HepG2 (cell line): Measurements from ENCODE around the gene TNPO3. TPM values are rescaled to one million over a fixed set of nuclear protein-coding genes. Genes with fewer than 3 reads are reported as not detected.
A peak's percentile ranks its signal among the peaks of the same experiment; 100 is the strongest.

Experiments
- FOXK2 ChIP-seq: fragments of 450-650 bp; IDR thresholded peaks from 2 replicates; pipeline ENCODE4 v1.6.1; 2016
- HDAC1 ChIP-seq: sonication (generic); formaldehyde crosslinking; IDR thresholded peaks from 2 replicates; pipeline ENCODE4 v1.5.1; 2020; ENCODE audit warnings: mild to moderate bottlenecking, missing genetic modification reagents
- HES4 ChIP-seq: sonication (generic); formaldehyde crosslinking; IDR thresholded peaks from 2 replicates; pipeline ENCODE4 v1.9.0; 2021; ENCODE audit warnings: mild to moderate bottlenecking, missing genetic modification reagents, borderline replicate concordance
- KMT2B ChIP-seq: IDR thresholded peaks from 2 replicates; pipeline ENCODE4 v1.6.1; 2016; ENCODE audit warnings: missing genetic modification reagents, missing compliant biosample characterization
- MTA1 ChIP-seq: sonication (generic); formaldehyde crosslinking; IDR thresholded peaks from 2 replicates; pipeline ENCODE4 v1.4.0; 2020; ENCODE audit warnings: missing genetic modification reagents, mild to moderate bottlenecking, borderline replicate concordance
- NFE2L1 ChIP-seq: sonication (generic); formaldehyde crosslinking; IDR thresholded peaks from 2 replicates; pipeline ENCODE4 v1.4.0; 2020; ENCODE audit warnings: missing genetic modification reagents, mild to moderate bottlenecking, borderline replicate concordance
- PATZ1 ChIP-seq: sonication (generic); formaldehyde crosslinking; IDR thresholded peaks from 2 replicates; pipeline ENCODE4 v1.4.0; 2020; ENCODE audit warnings: missing genetic modification reagents
- PHF8 ChIP-seq: sonication (generic); formaldehyde crosslinking; IDR thresholded peaks from 2 replicates; pipeline ENCODE4 v1.5.0; 2020; ENCODE audit warnings: missing genetic modification reagents
- RXRB ChIP-seq: IDR thresholded peaks from 2 replicates; pipeline ENCODE4 v1.6.1; 2016; ENCODE audit warnings: borderline replicate concordance, missing genetic modification reagents, missing compliant biosample characterization
- SATB2 ChIP-seq: sonication (generic); formaldehyde crosslinking; IDR thresholded peaks from 2 replicates; pipeline ENCODE4 v1.5.0; 2020; ENCODE audit warnings: missing genetic modification reagents
- TOPORS ChIP-seq: sonication (generic); formaldehyde crosslinking; IDR thresholded peaks from 2 replicates; pipeline ENCODE4 v1.8.0; 2023; ENCODE audit warnings: mild to moderate bottlenecking, missing genetic modification reagents
- ZNF224 ChIP-seq: sonication (generic); formaldehyde crosslinking; IDR thresholded peaks from 2 replicates; pipeline ENCODE4 v1.5.0; 2020; ENCODE audit warnings: mild to moderate bottlenecking, missing genetic modification reagents
- ZNF256 ChIP-seq: sonication (generic); formaldehyde crosslinking; conservative IDR thresholded peaks from 2 replicates; pipeline ENCODE4 v1.4.0; 2020; ENCODE audit warnings: missing genetic modification reagents
- ZNF607 ChIP-seq: sonication (generic); formaldehyde crosslinking; IDR thresholded peaks from 2 replicates; pipeline ENCODE4 v1.5.1; 2020; ENCODE audit warnings: missing genetic modification reagents, mild to moderate bottlenecking, borderline replicate concordance
- ZNF737 ChIP-seq: sonication (generic); formaldehyde crosslinking; IDR thresholded peaks from 2 replicates; pipeline ENCODE4 v1.5.0; 2020; ENCODE audit warnings: missing genetic modification reagents, mild to moderate bottlenecking, borderline replicate concordance
- ZNF792 ChIP-seq: IDR thresholded peaks from 2 replicates; pipeline ENCODE4 v1.6.1; 2016
- polyA plus RNA-seq, 8 experiments: library from polyadenylated mRNA; depleted of rRNA in 3 of 8; stranded (reverse) in 7 of 8; unstranded in 1 of 8; fragments of >200 nt; fragmentation: Illumina TruSeq in 4 of 8; extraction: Trizol in 4 of 8; gene quantifications; 2 replicates each; pipeline versions ENCODE4 v1.2.1 to v1.2.3, GENCODE V29; 2011 to 2016; ENCODE audit warnings: low read depth in 4 of 8, missing spikeins in 1 of 8, mixed read lengths in 1 of 8; ENCODE audit not compliant: insufficient read depth in 1 of 8
- total RNA-seq, 5 experiments: library from RNA; depleted of rRNA; stranded (reverse); fragments of >200 nt; fragmentation: Illumina TruSeq; extraction: Trizol; gene quantifications; 2 replicates each; pipeline ENCODE4 v1.2.3, GENCODE V29; 2016; ENCODE audit warnings: low read depth in 1 of 5
- TF ChIP-seq, protein P1 (sequence below): IDR thresholded peaks from 2 replicates; pipeline ENCODE4 v1.6.1; 2016; ENCODE audit warnings: low read depth, control low read depth
- TF ChIP-seq, protein P2 (sequence below): sonication (generic); formaldehyde crosslinking; IDR thresholded peaks from 2 replicates; pipeline ENCODE4 v1.4.0; 2020; ENCODE audit warnings: missing genetic modification reagents, borderline replicate concordance
- TF ChIP-seq, protein P3 (sequence below): sonication (generic); formaldehyde crosslinking; conservative IDR thresholded peaks from 2 replicates; pipeline ENCODE4 v1.4.0; 2020; ENCODE audit warnings: missing genetic modification reagents
- TF ChIP-seq, protein P4 (sequence below): sonication (generic); formaldehyde crosslinking; conservative IDR thresholded peaks from 2 replicates; pipeline ENCODE4 v1.8.1; 2023; ENCODE audit warnings: missing genetic modification reagents

TNPO3 gene
- total and polyA plus RNA-seq, 2 of the 13 experiments (the other 11 are each of a cell fraction or from before 2014, with no cell fraction given): 23.8 to 44.6 TPM

DNA sequence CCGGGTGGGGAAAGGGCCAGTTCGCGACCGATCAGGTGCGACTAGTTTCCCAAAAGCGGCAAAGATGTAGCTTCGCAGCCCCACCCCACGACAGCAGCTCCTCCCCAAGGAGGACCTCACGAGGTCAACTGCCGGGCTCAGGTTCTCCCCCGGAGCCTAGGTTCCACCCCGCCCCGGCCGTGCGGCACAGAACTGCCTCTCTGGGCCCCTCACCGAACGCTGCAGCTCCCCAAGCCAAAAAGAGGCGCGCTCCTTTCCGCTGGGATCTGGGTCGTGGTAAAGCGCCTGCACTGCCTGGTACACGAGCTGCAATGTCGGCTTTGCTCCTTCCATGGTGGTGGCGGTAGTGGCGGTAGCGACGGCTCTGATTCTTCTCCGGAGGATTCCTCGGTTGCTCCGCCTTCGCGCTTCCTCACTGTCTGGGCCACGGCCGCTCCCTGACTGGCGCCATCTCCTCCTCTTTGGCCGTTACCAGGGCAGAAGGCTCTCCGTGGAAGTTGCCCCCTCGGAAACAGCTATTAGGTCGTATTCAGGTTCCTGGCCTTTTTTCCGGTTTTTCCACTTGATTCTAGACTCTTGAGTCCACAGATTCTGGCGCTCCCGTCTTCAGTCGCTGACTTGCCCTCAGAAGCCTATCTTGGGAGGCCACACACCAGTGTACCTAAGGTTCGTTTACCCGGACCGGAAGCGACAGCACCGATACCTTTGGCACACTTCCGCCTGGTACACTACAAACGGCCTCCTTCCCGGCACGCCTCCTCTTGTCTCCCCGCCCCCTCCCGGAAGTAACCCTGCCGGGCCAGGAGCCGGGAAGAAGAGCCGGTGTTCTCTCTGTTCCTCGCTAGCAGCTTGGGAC, at the start of gene TNPO3 (continued):
- TF ChIP-seq, protein P1, sequence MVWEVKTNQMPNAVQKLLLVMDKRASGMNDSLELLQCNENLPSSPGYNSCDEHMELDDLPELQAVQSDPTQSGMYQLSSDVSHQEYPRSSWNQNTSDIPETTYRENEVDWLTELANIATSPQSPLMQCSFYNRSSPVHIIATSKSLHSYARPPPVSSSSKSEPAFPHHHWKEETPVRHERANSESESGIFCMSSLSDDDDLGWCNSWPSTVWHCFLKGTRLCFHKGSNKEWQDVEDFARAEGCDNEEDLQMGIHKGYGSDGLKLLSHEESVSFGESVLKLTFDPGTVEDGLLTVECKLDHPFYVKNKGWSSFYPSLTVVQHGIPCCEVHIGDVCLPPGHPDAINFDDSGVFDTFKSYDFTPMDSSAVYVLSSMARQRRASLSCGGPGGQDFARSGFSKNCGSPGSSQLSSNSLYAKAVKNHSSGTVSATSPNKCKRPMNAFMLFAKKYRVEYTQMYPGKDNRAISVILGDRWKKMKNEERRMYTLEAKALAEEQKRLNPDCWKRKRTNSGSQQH (CRISPR knock-in tag): peak; percentile 84
- no peak; the same call in 1 of the 2 replicates for TF ChIP-seq ZNF256 (CRISPR knock-in tag)
- TF ChIP-seq HES4 (CRISPR knock-in tag): 0 out of 2 replicates have a peak, but pooled peaks have one; percentile 60
- TF ChIP-seq, protein P2, sequence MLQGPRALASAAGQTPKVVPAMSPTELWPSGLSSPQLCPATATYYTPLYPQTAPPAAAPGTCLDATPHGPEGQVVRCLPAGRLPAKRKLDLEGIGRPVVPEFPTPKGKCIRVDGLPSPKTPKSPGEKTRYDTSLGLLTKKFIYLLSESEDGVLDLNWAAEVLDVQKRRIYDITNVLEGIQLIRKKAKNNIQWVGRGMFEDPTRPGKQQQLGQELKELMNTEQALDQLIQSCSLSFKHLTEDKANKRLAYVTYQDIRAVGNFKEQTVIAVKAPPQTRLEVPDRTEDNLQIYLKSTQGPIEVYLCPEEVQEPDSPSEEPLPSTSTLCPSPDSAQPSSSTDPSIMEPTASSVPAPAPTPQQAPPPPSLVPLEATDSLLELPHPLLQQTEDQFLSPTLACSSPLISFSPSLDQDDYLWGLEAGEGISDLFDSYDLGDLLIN (CRISPR knock-in tag): peak; percentile 62; the same call in 1 of the 2 replicates
- TF ChIP-seq, protein P3, sequence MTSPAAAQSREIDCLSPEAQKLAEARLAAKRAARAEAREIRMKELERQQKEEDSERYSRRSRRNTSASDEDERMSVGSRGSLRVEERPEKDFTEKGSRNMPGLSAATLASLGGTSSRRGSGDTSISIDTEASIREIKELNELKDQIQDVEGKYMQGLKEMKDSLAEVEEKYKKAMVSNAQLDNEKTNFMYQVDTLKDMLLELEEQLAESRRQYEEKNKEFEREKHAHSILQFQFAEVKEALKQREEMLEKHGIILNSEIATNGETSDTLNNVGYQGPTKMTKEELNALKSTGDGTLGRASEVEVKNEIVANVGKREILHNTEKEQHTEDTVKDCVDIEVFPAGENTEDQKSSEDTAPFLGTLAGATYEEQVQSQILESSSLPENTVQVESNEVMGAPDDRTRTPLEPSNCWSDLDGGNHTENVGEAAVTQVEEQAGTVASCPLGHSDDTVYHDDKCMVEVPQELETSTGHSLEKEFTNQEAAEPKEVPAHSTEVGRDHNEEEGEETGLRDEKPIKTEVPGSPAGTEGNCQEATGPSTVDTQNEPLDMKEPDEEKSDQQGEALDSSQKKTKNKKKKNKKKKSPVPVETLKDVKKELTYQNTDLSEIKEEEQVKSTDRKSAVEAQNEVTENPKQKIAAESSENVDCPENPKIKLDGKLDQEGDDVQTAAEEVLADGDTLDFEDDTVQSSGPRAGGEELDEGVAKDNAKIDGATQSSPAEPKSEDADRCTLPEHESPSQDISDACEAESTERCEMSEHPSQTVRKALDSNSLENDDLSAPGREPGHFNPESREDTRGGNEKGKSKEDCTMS (CRISPR knock-in tag): no peak
- peak; percentile 22; the same call in 1 of the 2 replicates for TF ChIP-seq PATZ1
- TF ChIP-seq MTA1: peak; percentile 81; the same call in 1 of the 2 replicates
- TF ChIP-seq KMT2B (CRISPR knock-in tag): peak; percentile 88
- TF ChIP-seq ZNF737 (CRISPR knock-in tag): 0 out of 2 replicates have a peak, but pooled peaks have one; percentile 23
- TF ChIP-seq, protein P4, sequence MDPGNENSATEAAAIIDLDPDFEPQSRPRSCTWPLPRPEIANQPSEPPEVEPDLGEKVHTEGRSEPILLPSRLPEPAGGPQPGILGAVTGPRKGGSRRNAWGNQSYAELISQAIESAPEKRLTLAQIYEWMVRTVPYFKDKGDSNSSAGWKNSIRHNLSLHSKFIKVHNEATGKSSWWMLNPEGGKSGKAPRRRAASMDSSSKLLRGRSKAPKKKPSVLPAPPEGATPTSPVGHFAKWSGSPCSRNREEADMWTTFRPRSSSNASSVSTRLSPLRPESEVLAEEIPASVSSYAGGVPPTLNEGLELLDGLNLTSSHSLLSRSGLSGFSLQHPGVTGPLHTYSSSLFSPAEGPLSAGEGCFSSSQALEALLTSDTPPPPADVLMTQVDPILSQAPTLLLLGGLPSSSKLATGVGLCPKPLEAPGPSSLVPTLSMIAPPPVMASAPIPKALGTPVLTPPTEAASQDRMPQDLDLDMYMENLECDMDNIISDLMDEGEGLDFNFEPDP (CRISPR knock-in tag): no peak
- no peak for TF ChIP-seq ZNF224 (CRISPR knock-in tag)
- TF ChIP-seq FOXK2: no peak
- TF ChIP-seq NFE2L1 (CRISPR knock-in tag): no peak
- TF ChIP-seq ZNF792 (CRISPR knock-in tag): peak; percentile 20; the same call in 1 of the 2 replicates
- peak; percentile 97 for TF ChIP-seq RXRB (CRISPR knock-in tag)
- no peak for TF ChIP-seq SATB2 (CRISPR knock-in tag)
- TF ChIP-seq ZNF607 (CRISPR knock-in tag): peak; percentile 95
- 0 out of 2 replicates have a peak, but pooled peaks have one; percentile 30 for TF ChIP-seq TOPORS (CRISPR knock-in tag)
- peak; percentile 84 for TF ChIP-seq HDAC1 (CRISPR knock-in tag)
- TF ChIP-seq PHF8: peak; percentile 90
